GM19452 (cell line): Measurements from ENCODE around the gene GINS3.

Experiments used
- ATAC-seq: cut with Tn5 transposase; IDR thresholded peaks from one replicate; pipeline ENCODE4 v1.9.1; 2021; ENCODE audit not compliant: unreplicated experiment

GINS3 gene

GRCh38 chr16:58422809-58423208, 30.5 kb downstream of the GINS3 start:
- ATAC-seq, result no peak

DNA sequence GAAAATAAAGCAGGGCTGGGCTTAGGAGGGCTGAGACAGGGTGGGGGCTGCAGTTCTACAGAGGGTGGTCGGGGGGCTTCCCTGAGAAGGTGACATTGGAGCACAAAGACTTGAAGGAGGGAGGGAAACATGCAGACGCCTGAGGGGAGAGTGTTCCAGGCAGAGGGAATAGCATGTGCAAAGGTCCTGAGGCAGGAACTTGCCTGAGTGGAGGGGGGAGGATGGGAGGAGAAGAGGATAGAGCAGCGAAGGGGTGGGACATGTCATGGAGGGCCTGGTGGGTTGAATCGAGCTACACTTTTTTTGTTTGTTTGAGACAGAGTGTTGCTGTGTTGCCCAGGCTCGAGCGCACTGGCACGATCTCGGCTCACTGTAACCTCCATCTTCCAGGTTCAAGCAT, 33.0 kb downstream of the GINS3 start:
- no peak for ATAC-seq

- ATAC-seq, result peak; percentile 84
Observed at GRCh38 chr16:58425756-58426494, 33.7 kb downstream of the GINS3 start.

DNA sequence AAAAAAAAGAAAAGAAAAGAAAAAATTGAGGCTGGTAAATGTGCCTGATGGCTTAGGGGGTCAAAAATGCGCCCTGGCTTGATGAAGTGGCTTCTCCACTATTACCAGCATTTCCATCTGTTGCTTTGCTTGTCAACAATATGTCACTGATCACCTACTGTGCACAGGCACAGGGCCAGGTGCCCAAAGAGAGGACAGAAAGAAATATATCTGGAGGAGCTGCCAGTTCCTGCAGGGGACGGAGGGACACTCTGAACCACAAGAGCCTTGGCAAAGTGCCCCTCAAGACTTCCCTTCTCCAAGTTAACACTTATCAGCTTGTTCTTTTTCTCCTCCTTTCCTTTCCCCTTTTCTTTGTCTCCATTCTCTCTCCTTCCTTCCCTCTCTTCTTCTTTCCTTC, 34.7 kb downstream of the GINS3 start:
- no peak for ATAC-seq

DNA sequence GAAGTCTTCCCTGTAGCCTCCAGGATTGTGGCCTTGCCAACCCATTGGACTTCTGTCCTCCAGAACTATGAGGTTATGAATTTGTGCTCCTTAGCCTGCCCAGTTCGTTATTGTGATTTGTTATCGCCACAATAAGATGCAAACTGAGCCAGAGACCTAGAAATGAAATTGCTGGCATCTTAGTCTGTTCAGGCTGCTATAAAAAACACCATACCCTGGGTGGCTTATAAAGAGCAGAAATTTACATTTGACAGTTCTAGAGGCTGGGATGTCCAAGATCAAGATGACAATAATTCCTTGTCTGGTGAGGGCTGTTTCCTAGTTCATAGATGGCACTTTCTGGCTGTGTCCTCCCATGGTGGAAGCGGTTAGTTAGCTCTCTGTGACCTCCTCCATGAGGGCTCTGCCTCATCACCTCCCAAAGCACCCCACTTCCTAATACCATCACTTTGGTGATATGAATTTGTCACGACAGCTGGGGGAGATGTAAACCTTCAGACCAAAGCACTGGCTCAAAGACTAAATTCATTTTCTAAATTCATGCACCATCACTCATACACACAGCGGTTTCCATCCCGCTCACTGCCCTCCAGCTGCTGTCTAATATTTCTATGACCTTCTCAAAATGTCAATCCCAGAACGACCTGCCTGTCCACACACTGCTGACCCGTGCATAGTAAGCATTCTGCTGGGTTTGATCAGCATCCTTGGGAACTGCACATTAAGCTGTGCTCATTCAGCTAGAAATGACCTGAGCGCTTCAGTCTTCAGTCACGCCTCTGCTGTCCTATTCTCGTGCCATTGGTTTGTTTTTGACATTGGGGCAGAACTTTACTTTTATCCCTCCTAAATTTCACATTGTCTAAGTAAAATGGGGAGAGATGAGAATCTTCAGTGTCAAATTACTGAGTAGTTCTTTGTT, 36.6 kb downstream of the GINS3 start:
- ATAC-seq, result no peak

DNA sequence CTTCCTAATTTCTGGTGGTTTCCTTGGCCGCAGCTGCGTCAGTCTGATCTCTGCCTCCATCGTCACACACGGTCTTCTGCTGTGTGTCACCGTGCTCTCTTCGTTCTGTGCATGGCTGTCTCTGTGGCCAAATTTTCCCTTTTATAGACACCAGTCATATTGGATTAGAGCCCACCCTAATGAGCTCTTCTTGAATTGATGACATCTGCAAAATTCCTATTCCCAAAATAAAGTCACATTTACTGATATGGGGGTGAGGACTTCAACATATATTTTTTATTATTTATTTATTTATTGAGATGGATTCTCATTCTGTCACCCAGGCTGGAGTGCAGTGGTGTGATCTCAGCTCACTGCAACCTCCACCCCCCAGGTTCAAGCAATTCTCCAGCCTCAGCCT, 38.4 kb downstream of the GINS3 start:
- ATAC-seq, result no peak

DNA sequence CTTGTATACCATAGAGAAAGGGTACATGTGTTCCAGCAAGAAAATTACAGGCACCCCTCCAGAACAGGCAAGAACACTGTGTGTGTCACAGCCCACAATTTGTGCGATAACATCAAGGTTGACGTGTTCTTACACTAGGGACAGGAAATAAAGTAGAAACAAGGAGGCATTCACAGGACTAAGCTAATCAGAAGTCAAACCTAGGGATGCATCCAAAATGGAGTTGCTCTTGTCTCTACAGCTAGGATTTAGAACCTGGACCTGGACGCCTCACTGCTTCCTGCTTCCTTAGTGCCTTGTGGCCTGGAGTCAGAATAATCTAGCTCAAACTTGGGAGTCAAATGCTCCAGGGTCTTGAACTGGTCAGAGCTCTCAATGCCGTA, 41.3 kb downstream of the GINS3 start:
- ATAC-seq, result no peak

GRCh38 chr16:58435779-58436178, 43.5 kb downstream of the GINS3 start:
- no peak for ATAC-seq

DNA sequence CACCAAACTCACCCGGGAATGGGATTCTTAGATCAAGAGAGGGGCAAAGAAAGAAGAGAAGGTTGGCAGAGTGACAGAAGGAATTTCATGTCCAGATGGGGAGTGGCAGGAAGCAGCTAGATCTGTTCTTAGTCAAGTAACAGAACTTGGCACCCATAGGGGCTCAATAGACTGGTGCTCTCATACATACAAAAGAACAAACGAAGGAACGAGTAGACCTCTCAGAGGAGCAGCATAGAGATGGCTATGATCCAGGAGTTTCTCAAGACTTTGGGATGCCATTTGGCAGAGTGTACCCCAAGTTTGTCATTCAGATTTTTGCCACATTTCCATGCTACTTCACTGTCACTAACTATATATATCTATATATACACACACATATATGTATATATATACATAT, 47.9 kb downstream of the GINS3 start:
- no peak for ATAC-seq

DNA sequence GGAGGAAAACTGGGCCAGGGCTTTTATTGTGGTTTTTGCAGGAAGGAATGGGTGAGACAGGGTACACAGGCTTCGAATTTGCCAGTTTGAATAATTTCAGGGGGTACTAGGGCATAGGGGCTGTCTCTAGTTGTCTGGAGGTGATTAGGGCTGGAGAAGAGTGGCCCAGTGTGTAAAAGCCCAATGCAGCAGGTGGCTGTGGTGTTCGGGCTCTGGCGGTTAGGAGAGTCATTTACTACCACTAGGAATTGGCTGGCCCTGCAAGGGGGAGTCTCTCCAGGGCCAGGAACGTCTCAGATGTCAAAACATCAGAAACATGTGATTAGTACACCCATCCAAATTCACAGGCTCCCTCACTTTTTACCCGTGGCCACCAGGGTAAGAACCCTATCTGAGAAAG, 50.3 kb downstream of the GINS3 start:
- ATAC-seq, result no peak

DNA sequence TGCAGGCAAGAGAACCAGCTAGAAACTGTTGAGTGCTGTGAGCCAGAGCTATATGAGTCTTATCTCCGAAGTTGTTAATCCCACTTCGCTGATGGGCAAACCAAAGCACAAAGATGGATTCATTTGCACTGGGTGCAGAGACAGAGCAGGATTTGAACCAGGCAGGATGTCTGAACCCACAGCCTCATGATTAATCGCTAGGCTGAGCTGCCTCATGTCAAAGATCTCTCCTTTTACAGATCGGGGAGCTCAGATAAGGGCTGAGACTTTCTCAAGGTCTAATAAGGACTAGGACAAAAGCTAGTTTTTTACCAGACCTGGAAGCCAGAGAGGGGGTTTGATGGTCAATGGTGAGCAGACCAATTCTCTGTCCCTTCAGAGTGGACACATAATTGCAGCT, 51.5 kb downstream of the GINS3 start:
- ATAC-seq, result no peak

- no peak for ATAC-seq
Observed at GRCh38 chr16:58444265-58444664, 52.0 kb downstream of the GINS3 start.

GRCh38 chr16:58448890-58449289, 56.6 kb downstream of the GINS3 start:
- no peak for ATAC-seq

DNA sequence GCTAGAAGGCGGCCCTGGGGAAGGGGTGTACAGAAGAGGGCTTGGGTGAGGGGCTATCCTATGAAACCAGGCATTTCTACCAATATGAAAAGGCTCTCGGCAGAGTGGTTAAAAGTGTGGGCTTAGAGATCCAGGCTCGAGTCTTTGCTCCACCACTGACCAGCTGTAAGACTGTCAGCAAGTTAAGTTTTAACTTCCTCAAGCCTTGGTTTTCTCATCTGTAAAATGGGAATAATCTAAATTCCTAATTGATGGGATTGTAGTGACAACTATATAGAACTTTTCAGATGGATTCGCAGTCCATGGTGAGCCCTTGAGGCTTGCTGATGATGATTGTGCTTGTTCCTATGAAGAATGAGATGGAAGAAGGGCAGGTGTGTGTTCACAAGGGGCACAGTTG, 57.0 kb downstream of the GINS3 start:
- no peak for ATAC-seq

- ATAC-seq, result no peak
Observed at GRCh38 chr16:58449768-58450167, 57.5 kb downstream of the GINS3 start.

DNA sequence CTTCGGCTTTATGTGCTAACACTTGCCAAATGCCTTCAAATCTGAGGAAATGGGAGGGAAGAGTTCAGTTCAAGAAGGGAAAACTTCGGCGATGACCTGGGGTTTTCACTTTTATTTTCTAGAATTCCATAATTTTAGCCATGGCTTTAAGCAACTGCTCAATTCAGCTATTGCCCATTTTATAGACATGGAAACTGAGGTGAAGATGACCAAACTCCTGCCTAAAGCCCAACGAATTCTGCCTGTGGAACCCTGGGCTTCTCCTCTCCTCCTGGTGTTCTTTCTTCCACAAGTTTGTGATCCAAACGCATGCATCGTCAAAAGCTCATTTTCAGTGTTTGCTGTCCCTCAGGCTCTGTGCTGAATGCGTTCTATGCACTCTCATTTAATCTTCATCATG, 58.3 kb downstream of the GINS3 start:
- ATAC-seq, result no peak

DNA sequence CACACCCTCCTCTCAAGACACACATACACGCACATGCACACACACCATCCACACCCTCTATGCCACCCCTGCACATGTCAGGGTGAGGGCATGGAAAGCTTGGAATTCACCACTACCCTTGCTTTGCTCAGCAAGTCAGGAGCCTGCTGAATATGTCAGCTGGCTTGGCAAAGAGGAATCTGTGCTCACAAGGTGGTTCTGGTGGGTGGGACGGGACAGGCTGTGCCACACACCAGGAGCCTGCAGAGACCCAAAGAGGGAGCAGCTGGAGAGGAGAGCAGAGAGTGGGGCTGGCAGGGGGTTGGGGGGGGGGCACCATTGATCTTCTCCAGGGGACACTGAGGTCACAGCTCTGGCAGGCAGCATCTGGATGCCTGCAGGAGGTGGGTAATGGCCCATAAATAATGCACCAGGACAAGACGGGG, 59.0 kb downstream of the GINS3 start:
- ATAC-seq, result no peak

GRCh38 chr16:58451945-58452401, 59.7 kb downstream of the GINS3 start:
- no peak for ATAC-seq

DNA sequence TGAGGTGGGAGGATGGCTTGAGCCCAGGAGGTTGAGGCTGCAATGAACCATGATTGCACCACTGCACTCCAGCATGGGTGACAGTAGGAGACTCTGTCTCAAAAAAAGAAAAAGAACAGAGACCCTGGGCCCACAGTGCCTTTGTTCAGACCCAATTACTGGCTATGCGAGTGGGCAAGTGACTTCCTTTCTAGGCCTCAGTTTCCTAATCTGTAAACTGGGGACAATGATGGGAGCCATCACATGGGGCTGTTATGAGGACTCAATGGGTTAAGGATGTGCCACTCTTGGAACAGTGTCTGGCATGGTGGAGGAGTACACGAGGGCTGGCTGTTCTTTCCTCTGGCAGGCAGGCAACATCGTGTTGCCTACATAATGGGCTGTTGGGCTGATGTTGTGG, 60.4 kb downstream of the GINS3 start:
- no peak for ATAC-seq

GRCh38 chr16:58454178-58454577, 61.9 kb downstream of the GINS3 start:
- ATAC-seq, result no peak

DNA sequence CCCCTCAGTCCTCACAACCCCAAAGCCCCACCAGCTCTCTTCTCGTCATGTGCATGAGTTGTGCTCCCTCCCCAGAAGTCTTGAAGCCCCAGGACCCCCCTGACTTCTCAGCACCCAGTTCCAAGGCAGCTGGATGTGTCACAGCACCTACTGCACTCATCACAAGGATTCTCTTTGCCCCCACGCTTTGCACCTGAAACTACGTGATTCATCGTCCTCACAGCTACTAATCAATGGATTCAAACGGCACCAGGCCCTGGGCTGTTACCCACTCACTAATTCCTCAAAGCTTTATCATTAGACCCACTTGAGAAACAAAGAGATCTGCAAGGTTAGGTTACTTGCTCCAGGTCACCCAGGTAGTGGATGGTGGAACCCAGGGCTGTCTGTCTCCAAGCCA, 62.6 kb downstream of the GINS3 start:
- no peak for ATAC-seq
